Panc1 (cell line): ENCODE data around the gene ARL4A. TPM values are rescaled to one million over a fixed set of nuclear protein-coding genes. Genes with fewer than 3 reads are reported as not detected.
A peak's percentile ranks its signal among the peaks of the same experiment; 100 is the strongest.

ENCODE experiments used
- ATAC-seq: fragments of 200-7000 bp; cut with Tn5 transposase; 2 replicates; pipeline ENCODE4 v1.9.1; 2020; ENCODE audit warnings: mild to moderate bottlenecking, moderate library complexity
- BruUV-seq: library from RNA; stranded (reverse); fragments of 400-500 nt; replicated peaks from 2 replicates; lab custom pipeline; 2021; lab: Mats Ljungman, UMichigan
- CTCF ChIA-PET: fragments of 300-600 bp; sonication (Branson Sonifier 250); formaldehyde crosslinking; loops from one replicate; lab custom pipeline; 2022; ENCODE audit warnings: antibody characterized with exemption; lab: Charles Lee
- POLR2A ChIA-PET: fragments of 300-600 bp; sonication (Branson Sonifier 250); formaldehyde crosslinking; loops from one replicate; lab custom pipeline; 2022; ENCODE audit warnings: antibody characterized with exemption; lab: Charles Lee
- DNase-seq: peaks from one replicate; pipeline ENCODE4 v3.0.0-alpha.2; 2010; ENCODE audit warnings: low read depth, low spot score
- H3K27ac ChIP-seq: 2 replicates; pipeline ENCODE4 v1.5.1; 2011; ENCODE audit warnings: mild to moderate bottlenecking, low read length, inconsistent platforms
- H3K27me3 ChIP-seq: fragments of 200-500 bp; sonication (Bioruptor generic); 2 replicates; pipeline ENCODE4 v1.6.0; 2014; ENCODE audit warnings: low read length, inconsistent platforms; ENCODE audit not compliant: control insufficient read depth, insufficient read depth
- H3K36me3 ChIP-seq: fragments of 200-500 bp; sonication (Bioruptor generic); 2 replicates; pipeline ENCODE4 v1.5.1; 2014; ENCODE audit warnings: inconsistent platforms, mild to moderate bottlenecking, low read length, moderate library complexity; ENCODE audit not compliant: control insufficient read depth, insufficient read depth
- H3K4me1 ChIP-seq: 2 replicates; pipeline ENCODE4 v1.5.1; 2011; ENCODE audit warnings: inconsistent platforms, mild to moderate bottlenecking, low read length, moderate library complexity; ENCODE audit not compliant: control insufficient read depth, insufficient read depth
- H3K4me3 ChIP-seq, 2 experiments: 2 replicates each; pipeline ENCODE4 v1.5.1; 2011 to 2012; ENCODE audit warnings: low read depth in 2 of 2, low read length in 2 of 2, mild to moderate bottlenecking in 2 of 2, inconsistent platforms in 1 of 2, moderate library complexity in 1 of 2
- H3K9me3 ChIP-seq: fragments of 200-500 bp; sonication (Bioruptor generic); 2 replicates; pipeline ENCODE4 v1.5.1; 2014; ENCODE audit warnings: low read depth, mild to moderate bottlenecking, inconsistent platforms, low read length, moderate library complexity; ENCODE audit not compliant: control insufficient read depth, insufficient read depth
- POLR2AphosphoS5 ChIP-seq: IDR thresholded peaks from 2 replicates; pipeline ENCODE4 v1.6.1; 2012; ENCODE audit warnings: mild to moderate bottlenecking, low read depth, low read length, moderate library complexity
- REST ChIP-seq, 2 experiments: IDR thresholded peaks; 2 replicates each; pipeline ENCODE4 v1.6.1; 2011 to 2012; ENCODE audit warnings: low read depth in 2 of 2, control low read depth in 1 of 2, low read length in 1 of 2, mild to moderate bottlenecking in 1 of 2, moderate library complexity in 1 of 2; ENCODE audit not compliant: insufficient read depth in 1 of 2
- SIN3A ChIP-seq: IDR thresholded peaks from 2 replicates; pipeline ENCODE4 v1.6.1; 2012; ENCODE audit warnings: low read depth, mild to moderate bottlenecking, low read length, moderate library complexity, borderline replicate concordance; ENCODE audit not compliant: insufficient read depth
- TCF7L2 ChIP-seq: IDR thresholded peaks from 2 replicates; pipeline ENCODE4 v1.6.1; 2011; ENCODE audit warnings: mild to moderate bottlenecking, low read depth, low read length, inconsistent platforms
- in situ Hi-C: cut with HindIII; loops from 2 replicates; pipeline ENCODE4 v1.10.0; 2016; ENCODE audit warnings: low sequenced_read_pairs, low pct_unique_long_range_greater_than_20kb
- intact Hi-C: fragments of 100-400 bp; cut with micrococcal nuclease; formaldehyde crosslinking; loops from one replicate; pipeline ENCODE4 v1.10.0; 2022; ENCODE audit not compliant: unreplicated experiment
- total RNA-seq: library from RNA; stranded (reverse); gene quantifications from one replicate; pipeline ENCODE4 v1.2.1, GENCODE V29; 2021; ENCODE audit not compliant: unreplicated experiment
- TF ChIP-seq, protein P1 (sequence below): fragments of 450-650 bp; IDR thresholded peaks from 2 replicates; pipeline ENCODE4 v1.5.1; 2017; ENCODE audit warnings: mild to moderate bottlenecking

ARL4A gene
- total RNA-seq, 1 experiment from 2014 or later, result 37.4 TPM

DNA sequence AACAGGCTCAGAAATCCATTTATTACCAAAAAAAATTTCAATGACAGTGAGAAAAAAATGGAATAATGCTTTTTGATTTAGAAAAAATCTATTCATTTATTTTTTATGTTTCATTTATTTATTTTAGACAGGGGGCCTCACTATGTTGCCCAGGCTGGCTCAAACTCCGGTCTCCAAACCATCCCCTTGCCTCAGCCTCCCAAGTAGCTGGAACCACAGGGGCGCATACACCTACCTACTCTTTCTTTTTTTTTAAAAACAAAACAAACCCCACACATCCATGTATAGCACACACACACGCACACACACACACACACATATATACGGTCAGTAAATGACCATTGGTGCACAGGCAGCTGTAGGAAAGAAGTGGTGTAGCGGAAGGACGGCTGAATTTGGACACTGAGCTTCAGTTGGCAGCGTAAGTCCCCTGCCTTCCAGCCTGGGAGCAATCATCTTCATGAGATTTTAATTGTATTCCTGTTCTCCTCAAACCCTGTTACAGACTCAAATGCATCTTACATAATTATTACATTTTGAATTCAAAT, 28.8 kb downstream of the ARL4A start:
- Histone ChIP-seq H3K9me3 (no peaks in the 10 kb centered on the region), H3K27ac (0 out of 2 replicates have a peak overlapping the region, but pooled peaks have one; percentile 27), H3K4me3 (no peak overlapping the region), H3K27me3 (no peaks in the 10 kb centered on the region), H3K36me3 (no peaks in the 10 kb centered on the region), H3K4me1 (peaks cover 8% of the 10 kb centered on the region)
- CTCF ChIA-PET, result no interaction called here
- ATAC-seq, result no peak
- BruUV-seq, result no TSS peak
- no peak for TF ChIP-seq TCF7L2
- TF ChIP-seq SIN3A, result no peak
- no peak for TF ChIP-seq REST (IDR thresholded peaks at IDR 0.05; ENCODE audit: insufficient read depth in 1 of 2, low read depth in 2 of 2, low read length in 1 of 2)
- TF ChIP-seq, protein P1, sequence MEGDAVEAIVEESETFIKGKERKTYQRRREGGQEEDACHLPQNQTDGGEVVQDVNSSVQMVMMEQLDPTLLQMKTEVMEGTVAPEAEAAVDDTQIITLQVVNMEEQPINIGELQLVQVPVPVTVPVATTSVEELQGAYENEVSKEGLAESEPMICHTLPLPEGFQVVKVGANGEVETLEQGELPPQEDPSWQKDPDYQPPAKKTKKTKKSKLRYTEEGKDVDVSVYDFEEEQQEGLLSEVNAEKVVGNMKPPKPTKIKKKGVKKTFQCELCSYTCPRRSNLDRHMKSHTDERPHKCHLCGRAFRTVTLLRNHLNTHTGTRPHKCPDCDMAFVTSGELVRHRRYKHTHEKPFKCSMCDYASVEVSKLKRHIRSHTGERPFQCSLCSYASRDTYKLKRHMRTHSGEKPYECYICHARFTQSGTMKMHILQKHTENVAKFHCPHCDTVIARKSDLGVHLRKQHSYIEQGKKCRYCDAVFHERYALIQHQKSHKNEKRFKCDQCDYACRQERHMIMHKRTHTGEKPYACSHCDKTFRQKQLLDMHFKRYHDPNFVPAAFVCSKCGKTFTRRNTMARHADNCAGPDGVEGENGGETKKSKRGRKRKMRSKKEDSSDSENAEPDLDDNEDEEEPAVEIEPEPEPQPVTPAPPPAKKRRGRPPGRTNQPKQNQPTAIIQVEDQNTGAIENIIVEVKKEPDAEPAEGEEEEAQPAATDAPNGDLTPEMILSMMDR, result no peak
- no peak for TF ChIP-seq POLR2AphosphoS5
- POLR2A ChIA-PET, result no interaction called here
- intact Hi-C loops (no loop called here), in situ Hi-C loops (no loop called here)
- no peak for DNase-seq

DNA sequence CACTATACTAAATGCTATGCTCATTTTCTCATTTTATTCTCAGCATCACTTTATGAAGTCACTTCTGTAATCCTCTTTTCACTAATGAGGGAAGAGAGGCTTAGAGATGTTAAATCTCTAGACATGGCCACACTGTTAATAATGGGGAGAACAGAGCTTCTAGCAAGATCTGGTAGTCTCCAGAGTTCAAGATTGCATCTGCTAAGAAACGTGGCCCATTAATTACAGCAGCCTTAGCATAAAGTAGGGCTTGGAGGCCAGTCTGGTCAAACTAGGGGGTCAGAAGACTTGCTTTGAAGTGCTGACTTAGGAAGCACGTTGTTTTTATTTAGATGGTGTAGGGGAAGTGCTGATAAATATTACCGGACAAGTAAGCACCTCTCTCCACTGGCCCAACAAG, 29.3 kb downstream of the ARL4A start:
- ChIA-PET POLR2A (no interaction called here), CTCF (no interaction called here)
- no peaks in the 10 kb centered on the region for H3K36me3 ChIP-seq
- H3K9me3 ChIP-seq, result no peaks in the 10 kb centered on the region
- no peak overlapping the region for H3K27ac ChIP-seq
- DNase-seq (no peak), ATAC-seq (no peak)
- TF ChIP-seq REST (IDR thresholded peaks at IDR 0.05; ENCODE audit: insufficient read depth in 1 of 2, low read depth in 2 of 2, low read length in 1 of 2) (no peak), POLR2AphosphoS5 (no peak), TCF7L2 (no peak), SIN3A (no peak)
- TF ChIP-seq, protein P1, result no peak
- no peak overlapping the region for H3K4me3 ChIP-seq
- BruUV-seq, result no TSS peak
- no peaks in the 10 kb centered on the region for H3K27me3 ChIP-seq
- in situ Hi-C loops, result no loop called here
- intact Hi-C loops, result no loop called here
- peaks cover 8% of the 10 kb centered on the region for H3K4me1 ChIP-seq
